Measurements from ENCODE around the gene DSG4.

DSG4 gene

DNA sequence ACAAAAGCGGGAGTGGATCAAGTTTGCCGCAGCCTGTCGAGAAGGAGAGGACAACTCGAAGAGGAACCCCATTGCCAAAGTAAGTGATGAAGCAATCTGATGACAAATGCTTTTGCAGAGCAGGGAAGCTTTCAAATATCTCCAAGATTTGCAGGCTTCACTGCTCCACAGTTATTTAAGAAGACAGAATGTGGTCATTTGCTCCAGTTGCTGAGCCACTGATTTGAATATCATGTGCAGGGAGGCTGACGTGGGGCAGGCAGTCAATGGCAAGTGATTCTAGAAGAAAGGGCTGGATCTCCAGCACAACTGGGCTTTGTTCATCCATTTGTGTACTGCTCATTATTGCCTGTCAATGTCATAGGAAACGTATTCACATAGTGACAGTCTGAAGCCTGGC, 10.2 kb downstream of the DSG4 start:
- no peaks in the 10 kb centered on the region for H3K36me3 ChIP-seq
- no peak for TF ChIP-seq CTCF (IDR thresholded peaks at IDR 0.05; ENCODE audit: low read depth, low read length)
- no peak overlapping the region for H3K27ac ChIP-seq
- DNase-seq, result no peak
- H3K4me3 ChIP-seq (ENCODE audit: low read depth, low read length), result no peak overlapping the region
- no peaks in the 10 kb centered on the region for H3K9me3 ChIP-seq (ENCODE audit: severe bottlenecking)
- H3K27me3 ChIP-seq (ENCODE audit: insufficient read depth, low read depth, severe bottlenecking), result no peaks in the 10 kb centered on the region

GRCh38 chr18:31393286-31393685, 16.7 kb downstream of the DSG4 start:
- TF ChIP-seq CTCF (IDR thresholded peaks at IDR 0.05; ENCODE audit: low read depth, low read length), result no peak

DNA sequence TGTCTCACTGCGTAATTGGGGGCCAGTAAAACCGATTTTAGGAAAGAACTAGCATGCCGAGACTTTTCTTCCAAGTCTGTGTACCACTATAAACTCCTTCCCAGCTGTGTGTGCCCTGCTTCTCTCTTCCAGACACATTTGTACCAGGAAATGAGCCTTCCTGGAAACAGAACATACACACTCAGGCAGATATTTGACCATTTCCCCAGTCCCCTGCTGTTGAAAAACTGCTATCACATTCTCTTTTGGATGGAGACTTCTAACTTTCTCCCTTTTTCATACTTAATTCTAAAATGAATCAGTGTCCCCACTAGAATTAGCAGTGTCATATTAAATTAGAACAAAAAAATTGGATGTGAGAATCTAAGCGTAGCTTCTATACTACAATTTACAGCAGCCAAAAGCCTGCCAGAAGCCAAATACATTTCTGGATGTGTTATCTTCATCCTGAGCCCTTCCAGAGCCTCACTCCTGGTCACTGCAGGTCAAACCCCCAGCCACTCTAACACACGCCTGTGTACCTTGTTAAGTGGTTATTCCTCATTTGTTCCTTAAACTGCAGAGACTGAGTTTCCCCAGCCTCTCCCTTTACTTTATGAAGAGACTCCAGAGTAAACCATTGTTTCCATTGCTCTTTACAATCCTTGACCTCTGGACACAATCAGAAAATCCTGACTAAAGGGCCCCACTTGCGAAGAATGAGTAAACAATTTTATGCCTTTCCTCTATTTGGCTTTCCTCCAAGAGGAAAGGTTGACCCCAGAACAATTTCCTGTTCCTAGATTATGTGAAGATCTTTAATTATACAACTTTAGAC, 20.4 kb downstream of the DSG4 start:
- no peaks in the 10 kb centered on the region for H3K9me3 ChIP-seq (ENCODE audit: severe bottlenecking)
- no peaks in the 10 kb centered on the region for H3K27me3 ChIP-seq (ENCODE audit: insufficient read depth, low read depth, severe bottlenecking)
- DNase-seq, result no peak
- no peaks in the 10 kb centered on the region for H3K36me3 ChIP-seq
- TF ChIP-seq CTCF (IDR thresholded peaks at IDR 0.05; ENCODE audit: low read depth, low read length), result no peak
- H3K27ac ChIP-seq, result no peak overlapping the region
- no peak overlapping the region for H3K4me3 ChIP-seq (ENCODE audit: low read depth, low read length)

More at GRCh38 chr18:31393286-31393685, 16.7 kb downstream of the DSG4 start:
- no peak overlapping the region for H3K27ac ChIP-seq
- no peaks in the 10 kb centered on the region for H3K36me3 ChIP-seq
- no peaks in the 10 kb centered on the region for H3K9me3 ChIP-seq (ENCODE audit: severe bottlenecking)
- H3K4me3 ChIP-seq (ENCODE audit: low read depth, low read length), result no peak overlapping the region
- no peaks in the 10 kb centered on the region for H3K27me3 ChIP-seq (ENCODE audit: insufficient read depth, low read depth, severe bottlenecking)
- no peak for DNase-seq

DNA sequence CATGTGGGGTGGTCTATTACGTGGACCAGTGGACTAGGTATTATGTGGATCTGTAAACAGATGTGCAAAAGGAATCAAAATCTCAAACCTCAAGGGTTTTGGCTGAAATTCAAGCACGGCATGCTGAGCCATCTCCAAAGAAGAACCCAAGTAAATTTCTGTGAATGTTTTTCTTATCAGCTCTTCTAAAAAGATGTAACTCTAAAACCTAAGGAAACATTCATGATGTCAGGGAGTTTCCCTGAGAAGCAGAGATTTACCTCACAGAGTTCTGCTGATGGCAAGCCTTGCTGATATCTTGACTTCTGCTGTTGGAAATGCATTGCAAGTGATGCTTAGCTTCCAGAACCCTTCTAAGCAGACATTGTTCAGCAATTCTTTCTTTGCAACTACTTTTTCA, 21.6 kb downstream of the DSG4 start:
- TF ChIP-seq CTCF (IDR thresholded peaks at IDR 0.05; ENCODE audit: low read depth, low read length), result no peak

DNA sequence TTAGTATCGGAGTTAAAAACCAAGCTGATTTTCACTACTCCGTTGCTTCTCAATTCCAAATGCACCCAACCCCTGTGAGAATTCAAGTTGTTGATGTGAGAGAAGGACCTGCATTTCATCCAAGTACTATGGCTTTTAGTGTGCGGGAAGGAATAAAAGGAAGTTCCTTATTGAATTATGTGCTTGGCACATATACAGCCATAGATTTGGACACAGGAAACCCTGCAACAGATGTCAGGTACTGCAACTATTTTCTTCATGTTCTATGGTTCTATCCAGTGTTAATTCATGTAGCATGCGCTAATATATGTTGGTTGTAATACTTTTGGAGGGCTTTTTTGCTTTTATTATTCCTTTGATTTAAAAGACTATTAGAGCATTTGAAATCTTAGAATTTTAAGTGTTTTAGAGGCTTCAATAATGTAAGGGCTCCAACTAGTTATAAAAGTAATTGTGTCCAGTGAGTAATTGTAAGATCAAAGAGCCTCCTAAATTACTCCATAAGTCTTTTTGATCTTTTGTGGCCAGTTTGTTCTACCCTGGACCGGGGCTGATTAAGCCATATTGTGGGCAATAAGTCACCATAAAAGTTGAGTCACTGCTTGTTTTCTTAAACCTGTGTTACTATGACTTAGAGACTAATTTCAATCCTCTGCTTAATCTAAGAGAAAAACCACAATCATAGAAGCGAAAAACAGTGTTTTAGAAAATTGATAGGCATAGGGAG, 22.9 kb downstream of the DSG4 start:
- H3K27ac ChIP-seq, result no peak overlapping the region
- no peak overlapping the region for H3K4me3 ChIP-seq (ENCODE audit: low read depth, low read length)
- H3K27me3 ChIP-seq (ENCODE audit: insufficient read depth, low read depth, severe bottlenecking), result no peaks in the 10 kb centered on the region
- no peak for TF ChIP-seq CTCF (IDR thresholded peaks at IDR 0.05; ENCODE audit: low read depth, low read length)
- no peaks in the 10 kb centered on the region for H3K9me3 ChIP-seq (ENCODE audit: severe bottlenecking)
- no peaks in the 10 kb centered on the region for H3K36me3 ChIP-seq
- DNase-seq, result no peak

More for the DNA sequence above, 21.6 kb downstream of the DSG4 start:
- H3K9me3 ChIP-seq (ENCODE audit: severe bottlenecking), result no peaks in the 10 kb centered on the region
- H3K36me3 ChIP-seq, result no peaks in the 10 kb centered on the region
- no peak overlapping the region for H3K27ac ChIP-seq
- no peaks in the 10 kb centered on the region for H3K27me3 ChIP-seq (ENCODE audit: insufficient read depth, low read depth, severe bottlenecking)
- DNase-seq, result no peak
- H3K4me3 ChIP-seq (ENCODE audit: low read depth, low read length), result no peak overlapping the region
